GM11168 (cell line): ENCODE measurements around the gene ABCC8.
"Not testable (repeated sequence)": the region's sequence is repeated elsewhere in the genome, so short reads cannot be mapped to it uniquely, and the experiment has no call there.

Source experiments
- in situ Hi-C: fragments of 300-500 bp; cut with MboI; formaldehyde crosslinking; loops from one replicate; pipeline ENCODE4 v1.12.0; 2022; ENCODE audit warnings: low sequenced_read_pairs; ENCODE audit not compliant: unreplicated experiment

ABCC8 gene

DNA sequence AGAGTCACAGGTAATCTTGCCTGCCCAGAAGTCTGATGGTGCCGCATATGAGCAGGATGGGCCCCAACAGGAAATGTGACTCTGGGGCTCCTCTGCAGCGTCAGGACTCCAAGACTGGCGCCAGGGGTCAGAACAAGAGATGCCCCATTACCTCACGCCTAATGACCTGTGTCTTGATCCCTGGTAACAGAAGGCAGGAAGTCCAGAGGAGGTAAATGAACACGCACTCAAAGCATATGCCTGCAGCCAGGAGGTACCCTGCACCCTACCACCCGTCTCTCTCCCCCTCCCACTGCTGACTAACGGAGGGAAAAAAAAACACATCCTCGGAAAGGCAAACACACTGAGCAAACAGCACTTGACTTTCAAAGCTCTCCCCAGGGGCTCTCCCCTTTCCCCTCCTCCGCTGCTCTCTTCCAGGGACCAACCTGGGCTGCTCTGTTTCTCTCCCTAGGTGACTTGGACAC is 37.3 kb downstream of the ABCC8 start:
- in situ Hi-C loops: no loop called here

DNA sequence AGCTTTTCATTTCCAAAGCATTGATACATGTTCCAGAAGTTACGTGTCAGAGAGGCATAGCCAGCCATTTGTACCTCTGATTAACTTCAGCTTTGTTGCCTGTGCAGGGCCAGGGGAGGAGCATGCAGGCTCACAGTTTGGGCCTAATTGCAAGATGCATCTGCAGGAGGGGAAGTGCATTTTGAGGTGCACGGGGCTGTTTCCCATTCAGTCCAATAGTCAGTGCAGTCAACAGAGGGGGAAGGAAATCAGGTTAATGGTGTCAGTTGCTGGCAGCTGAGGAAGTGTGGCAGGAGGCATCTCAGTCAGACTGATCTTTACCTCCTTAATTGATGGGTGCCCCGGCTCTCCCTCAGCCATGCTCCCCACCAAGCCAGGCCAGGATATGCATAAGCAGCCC is 39.3 kb downstream of the ABCC8 start:
- in situ Hi-C loops: no loop called here

DNA sequence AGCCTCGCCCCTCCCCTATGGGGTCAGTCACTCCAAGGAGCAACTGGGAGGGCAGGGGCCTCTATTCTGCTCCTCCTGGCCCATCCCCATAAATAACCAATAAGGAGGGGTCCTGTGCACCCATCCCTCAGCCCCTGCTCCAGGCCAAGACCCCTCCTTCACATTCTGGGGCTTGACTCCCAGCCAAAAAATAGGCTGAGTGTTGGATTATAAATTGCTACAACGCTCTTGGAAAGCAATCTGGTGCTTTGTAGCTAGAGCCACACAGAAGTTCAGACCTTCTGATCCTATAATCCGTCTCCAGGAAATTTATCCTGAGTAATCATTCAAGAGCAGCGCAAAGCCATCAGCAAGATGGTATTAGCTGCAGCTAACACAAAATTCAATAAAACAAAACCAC is 42.5 kb downstream of the ABCC8 start:
- in situ Hi-C loops: no loop called here

DNA sequence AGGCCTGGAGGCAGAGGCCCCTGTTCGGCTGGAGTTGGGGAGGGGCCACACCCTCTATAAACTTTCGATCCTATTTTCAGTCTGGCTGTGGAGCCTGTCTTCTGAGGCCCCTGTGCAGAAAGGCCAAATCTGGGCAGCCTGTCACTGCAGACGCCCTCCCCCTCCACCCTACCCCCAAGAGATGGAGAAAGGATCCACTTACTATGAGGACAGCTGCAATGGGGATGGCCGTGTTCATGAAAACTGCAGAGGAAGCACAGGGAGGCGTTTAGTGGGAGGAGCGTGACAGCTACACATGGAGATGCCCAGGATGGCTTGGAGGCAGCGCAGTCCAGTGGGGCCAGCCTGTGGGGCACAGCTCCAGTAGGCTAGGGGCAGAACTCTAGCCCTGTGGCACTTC is 44.6 kb downstream of the ABCC8 start:
- in situ Hi-C loops: no loop called here

DNA sequence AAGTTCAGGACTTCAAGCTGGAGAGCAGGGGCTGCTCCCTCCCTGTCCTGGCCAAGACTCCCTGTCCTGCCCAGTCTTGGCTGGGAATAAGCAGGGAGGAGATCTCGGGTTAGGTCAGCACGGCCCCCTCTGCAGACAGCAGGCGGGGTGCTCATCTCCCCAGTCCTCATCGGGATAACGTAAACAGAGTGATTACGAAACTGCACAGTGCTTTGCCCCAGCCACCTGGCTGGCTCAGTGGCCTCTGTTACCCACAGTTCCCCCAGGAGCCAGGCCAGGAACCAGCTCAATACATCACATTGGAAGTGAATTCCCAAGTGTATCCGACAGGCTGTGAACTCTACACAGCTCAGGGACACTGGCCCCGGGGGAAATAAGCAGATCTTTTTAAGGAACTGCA is 45.5 kb downstream of the ABCC8 start:
- in situ Hi-C loops: no loop called here

DNA sequence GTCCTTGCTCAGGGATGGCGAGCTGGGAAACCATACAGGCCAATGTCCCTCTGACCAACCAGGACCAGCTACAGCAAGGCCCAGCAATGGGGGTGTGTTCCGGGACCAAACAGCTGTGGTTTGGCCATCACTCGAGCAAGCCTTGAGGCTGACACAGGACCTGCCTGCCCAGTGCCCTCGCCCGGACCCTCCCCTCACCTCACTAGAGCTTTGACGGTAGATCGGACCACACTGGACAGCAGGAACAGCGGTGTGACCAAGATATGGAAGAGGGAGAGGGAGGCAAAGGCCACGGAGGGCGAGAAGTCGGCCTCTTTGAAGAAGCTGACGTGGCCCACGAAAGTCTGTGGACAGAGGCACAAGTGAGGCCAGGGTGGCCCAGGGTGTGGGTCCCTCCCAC is 46.0 kb downstream of the ABCC8 start:
- in situ Hi-C loops: no loop called here

DNA sequence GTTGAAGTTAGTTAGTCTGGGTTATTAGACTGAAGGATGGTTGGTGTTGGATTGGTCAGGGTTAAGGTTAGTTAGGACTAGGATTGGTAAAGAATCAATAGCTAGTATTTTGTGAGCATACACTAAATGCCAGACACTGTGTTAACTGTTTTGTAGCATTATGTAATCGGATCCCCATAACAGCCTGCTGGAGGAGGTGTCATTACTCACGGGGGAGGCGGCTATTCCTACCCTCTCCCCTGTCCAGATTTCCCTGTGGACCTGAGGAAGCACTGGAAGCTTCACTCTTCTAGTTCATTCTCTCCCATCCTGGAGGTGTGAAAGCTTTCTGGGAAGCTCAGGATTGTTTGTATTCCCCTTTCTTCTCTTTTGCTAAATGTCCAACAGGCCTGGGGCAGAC is 47.7 kb downstream of the ABCC8 start:
- in situ Hi-C loops: no loop called here

DNA sequence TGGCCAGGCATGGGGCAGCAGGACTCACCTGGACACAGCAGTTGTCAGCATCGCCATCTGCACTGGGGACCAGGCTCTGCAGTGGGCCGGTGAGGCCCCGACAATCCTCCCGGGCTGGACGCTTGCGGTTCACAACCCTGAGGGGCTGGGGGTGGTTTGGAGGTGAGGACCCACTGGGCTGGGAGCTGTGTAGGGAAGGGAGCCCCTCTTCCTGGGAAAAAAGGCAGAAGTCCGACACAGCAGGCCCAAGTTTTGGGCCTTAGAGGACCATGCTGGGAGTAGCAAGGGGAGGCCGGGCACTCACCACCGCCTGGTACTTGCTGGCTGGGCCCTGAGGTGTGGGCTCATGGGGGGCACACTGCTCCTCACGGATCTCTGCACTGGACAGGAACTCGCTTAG is 48.4 kb downstream of the ABCC8 start:
- in situ Hi-C loops: no loop called here

DNA sequence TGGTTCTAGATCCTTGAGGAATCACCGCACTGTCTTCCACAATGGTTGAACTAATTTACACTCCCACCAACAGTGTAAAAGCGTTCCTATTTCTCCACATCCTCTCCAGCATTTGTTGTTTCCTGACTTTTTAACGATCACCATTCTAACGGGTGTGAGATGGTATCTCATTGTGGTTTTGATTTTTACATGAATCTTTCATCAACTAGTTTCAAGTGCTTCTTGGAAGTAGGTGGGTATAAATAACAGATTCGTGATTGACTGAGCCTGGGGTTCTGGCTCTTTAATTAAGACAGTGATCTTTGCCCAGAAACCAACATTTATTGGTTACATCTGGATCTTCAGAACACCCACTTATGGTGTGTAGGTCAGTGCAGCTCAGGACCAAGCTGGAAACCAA is 50.4 kb downstream of the ABCC8 start:
- in situ Hi-C loops: not testable (repeated sequence)

DNA sequence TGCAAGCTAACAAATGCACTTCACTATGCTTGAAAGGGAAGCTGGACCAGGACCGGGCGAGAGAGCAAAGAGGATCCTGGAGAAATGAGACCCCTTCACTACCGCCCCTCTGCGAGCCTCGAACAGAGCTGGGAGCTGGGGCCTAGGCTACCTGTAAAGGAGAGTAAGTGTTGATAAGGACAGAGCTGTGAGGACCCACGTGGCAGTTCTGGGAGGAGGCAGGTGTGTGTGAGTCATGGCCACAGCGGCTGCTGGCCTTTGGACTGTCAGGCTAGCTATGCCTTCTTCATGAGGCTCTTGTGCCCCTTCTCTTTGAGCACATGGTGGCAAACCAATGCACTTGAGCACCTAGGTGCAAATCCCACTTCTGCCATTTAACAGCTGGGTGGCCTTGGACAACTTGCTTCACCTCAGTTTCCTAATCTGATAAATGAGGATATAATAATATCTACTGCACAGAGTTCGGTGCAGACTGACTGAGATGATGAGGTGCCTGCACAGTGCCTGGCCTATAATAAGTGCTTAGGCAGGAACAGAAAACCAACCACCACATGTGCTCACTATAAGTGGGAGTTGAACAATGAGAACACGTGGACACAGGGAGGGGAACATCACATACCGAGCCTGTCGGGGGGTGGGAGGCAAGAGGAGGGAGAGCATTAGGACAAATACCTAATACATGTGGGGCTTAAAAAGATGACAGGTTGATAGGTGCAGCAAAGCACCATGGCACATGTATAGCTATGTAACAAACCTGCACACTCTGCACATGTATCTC is 52.9 kb downstream of the ABCC8 start:
- in situ Hi-C loops: no loop called here

DNA sequence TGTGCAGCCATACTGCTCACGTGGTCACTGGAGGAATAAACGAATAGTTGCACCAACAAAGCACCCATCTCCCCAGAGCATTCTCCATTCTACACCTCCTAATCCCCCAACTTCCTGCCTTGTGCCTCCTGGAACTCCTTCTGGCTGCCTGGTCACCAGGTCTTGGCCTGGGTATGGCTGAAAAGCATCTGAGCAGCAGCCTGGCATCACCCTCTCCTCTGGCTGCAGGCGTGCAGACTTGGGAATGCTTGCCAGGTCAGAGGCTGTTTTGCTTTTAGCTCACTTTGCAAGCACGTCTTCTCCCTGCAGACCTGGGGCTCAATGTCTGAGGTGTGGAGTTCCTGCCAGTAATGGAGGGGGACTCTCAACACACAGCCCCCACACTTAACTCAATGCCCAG is 54.9 kb downstream of the ABCC8 start:
- in situ Hi-C loops: no loop called here

DNA sequence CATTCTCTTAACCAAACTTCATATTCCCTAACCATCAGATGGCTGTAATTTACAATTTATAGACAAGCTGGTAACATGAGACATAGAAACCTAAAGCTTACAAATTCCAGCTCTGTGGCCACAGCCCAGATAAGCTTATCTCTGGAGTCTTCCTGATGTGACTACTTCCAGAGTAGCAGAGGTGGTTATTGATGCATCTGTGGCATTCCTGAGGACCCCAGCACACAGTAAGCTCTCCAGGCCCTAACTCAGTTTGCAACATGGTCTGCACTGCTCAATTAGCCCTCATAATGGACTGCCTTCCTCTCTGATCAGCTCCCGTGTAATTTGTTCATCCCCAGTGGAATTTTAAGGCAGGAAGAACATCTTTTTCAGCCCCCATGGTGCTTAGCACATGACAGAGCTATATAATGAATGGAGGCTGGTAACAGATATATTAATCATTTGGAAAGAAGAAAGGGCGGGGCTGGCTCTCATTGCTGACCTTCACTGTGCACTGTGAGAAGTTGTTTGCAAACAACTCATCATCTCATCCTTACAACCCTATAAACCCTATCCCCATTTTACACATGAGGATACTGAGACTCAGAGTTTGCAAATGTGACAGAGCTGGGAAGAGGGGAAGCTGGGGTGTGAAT is 58.1 kb downstream of the ABCC8 start:
- in situ Hi-C loops: no loop called here

DNA sequence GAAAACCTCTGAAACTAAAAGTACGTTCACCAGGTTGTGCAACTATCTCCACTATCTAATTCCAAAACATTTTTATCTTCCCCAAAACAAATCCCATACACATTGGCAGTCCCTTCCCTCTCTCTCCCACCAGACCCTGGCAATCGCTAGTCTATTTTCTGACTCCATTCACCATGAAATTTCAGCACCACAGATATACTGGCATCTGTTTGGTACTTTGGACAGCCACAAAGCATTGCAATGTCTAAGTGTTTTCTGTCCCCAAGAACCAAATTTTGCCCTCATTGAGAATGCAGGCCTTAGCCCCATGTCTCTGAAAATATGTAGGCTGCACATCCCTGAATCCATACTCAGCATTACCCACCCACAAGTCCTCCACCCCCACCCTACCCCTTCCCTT is 60.2 kb downstream of the ABCC8 start:
- in situ Hi-C loops: no loop called here

DNA sequence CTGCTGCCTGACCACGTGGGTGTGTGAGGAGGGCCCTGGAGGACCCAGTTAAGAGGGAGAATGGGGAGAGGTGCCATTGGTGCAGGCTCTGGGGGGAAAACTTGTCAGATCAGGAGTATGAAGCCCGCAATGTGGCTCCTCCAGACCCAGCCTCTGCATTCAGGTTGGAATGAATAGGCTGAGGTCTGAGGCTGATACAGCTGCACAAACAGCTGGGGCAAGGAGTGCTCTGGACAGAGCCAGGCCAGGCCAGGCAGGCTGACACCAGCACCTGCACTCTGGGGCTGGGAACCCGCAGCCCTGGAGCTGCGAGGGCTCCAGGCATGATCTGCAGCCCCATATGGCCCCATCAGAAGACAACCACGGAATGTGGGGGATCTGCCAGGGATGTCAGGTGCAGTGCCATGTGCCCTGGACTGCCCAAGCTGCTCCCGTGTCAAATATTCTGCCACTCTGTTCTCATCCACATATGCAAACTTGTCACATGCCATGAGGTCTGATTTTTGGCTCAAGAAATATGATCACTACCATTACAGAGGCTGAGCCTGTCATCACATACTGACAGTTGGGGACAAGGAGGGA is 61.0 kb downstream of the ABCC8 start:
- in situ Hi-C loops: no loop called here

DNA sequence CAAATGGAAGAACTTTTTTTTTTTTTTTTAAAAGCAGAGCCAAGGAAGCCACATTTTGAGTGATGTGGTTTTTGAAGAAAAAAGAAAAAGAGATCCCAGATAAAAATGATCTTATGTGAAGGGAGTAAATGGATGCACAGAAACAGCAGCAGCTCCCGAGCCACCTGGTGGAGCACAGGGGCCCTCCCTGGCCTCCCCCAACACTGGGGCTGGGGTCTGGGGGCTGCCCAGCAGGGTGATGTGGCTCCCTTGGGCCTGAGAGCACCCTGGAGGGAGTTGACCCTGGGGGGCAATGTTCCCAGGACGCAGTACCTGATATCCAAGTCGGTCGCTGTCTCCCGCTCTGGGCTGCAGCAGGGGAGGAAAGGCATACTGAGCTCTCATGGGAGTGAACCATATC is 61.7 kb downstream of the ABCC8 start:
- in situ Hi-C loops: no loop called here

DNA sequence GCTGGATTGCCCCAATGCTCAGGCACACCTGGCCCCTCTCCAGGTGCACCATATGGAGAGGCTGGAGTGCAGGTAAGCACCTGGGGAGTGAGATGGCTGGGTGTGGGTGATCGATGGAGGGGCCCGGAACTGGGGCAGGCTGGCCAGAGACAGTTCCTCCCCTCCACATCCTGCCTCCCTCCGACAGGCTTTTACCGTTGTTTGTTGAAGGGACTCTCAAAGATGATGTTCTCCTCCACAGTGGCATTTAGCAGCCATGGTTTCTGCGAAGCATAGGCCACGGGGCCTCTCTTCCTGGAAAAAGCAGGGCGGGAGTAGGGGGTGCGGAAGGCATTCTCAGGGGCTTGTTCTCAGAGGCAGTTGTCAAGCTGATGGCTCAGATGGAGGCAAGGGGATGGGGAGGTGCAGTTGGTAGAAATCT is 62.3 kb downstream of the ABCC8 start:
- in situ Hi-C loops: no loop called here

DNA sequence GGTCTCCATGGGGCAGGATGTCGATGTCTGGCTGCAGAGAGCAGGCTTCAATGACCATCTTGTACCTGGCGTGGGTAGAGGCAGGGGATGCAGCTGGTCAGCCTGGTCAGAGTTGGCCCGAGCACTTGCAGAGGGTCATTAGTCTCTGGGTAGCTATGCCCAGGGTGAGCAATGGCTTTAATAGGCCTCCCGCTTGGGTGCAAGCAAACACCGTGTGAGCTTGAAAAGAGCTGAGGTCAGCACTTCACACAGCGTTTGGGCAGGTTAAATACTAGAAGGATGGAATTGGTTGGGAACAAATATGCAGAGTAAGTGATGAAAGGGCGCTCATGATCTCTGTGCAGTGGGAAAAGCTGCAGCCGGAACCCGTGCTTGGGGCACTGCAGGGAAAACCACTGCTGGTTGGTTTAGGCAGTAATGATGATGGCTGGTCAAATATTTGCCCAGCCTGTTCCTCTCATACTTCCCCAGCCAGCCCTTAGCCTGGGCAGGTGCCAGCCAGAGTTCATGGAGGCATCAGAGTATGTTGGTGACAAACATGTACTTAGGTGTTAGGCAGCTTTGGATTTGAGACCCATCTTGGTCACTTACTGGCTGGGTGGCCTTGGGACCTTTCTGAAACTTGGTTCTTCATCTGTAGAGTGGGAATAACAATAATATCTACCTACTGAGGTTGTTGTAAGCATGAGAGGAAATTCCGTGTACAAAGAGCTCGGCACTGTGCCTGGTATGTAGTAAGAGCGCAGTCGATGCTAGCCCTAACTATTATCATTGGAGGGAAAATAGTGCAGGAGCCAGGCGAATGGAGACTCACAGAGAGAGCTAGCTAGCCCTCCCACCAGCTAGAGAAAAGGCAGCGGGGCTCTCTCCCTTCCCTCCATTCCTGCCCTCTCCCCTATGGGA is 63.0 kb downstream of the ABCC8 start:
- in situ Hi-C loops: no loop called here

DNA sequence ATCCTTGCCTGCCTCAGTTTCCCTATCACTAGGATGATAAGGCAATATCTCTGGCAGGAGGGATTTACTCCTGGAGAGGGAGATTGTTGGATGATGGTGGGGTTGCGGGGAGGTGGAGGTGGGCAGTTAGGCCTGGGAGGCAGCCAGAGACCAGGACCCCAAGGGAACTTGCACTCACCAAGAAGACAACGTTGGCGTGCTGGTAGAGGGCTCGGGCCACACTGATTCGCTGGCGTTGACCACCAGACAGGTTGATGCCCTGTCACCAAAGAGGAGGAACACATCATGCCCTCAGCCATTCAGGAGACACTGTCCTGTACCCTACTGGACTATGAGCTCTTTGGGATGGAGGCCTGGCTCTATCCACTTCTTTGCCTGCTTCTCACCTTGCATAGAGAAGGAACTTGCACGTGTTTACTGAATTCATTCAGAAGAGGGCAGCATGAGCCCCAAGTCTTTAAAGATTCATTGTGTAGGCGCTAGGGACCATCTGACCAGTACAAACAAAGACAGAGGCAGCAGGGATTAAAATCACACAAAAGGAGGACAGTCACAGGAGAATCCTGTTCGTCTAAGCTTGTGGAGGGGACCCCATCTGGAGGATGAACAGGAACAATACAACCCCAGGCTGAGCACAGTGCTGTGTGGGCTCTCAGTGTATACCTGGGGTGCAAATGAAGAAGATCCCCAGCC is 64.0 kb downstream of the ABCC8 start:
- in situ Hi-C loops: no loop called here

DNA sequence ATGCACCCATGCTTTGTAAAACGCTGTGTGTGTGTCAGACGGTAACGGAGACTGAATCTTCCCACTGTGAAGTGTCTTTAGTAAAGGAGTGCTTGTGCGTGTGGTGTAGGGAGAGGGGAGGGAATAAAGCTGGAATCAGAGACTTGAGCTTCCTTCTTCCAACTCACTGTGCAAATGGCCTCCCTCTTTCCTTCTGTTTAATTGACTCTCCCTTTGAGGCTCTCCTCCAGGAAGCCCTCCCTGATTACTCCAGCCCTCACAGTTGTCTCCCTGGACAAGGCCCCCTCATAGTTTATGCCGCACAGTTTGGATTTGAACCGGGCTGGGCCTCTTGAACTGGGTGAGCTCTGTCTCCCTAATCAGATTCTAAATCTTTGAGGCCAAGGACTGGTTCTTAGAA is 65.2 kb downstream of the ABCC8 start:
- in situ Hi-C loops: no loop called here
